ENCODE measurements around the gene SLC38A2. TPM values are rescaled to one million over a fixed set of nuclear protein-coding genes. Genes with fewer than 3 reads are reported as not detected.

The SLC38A2 gene
- total RNA-seq, 6 experiments from 2014 or later: 787 to 1,148 (median 975) TPM

- no peak for DNase-seq
- Mint-ChIP-seq H3K27me3 (ENCODE audit: insufficient read depth) (peaks cover 4% of the 10 kb centered on the region), H3K9me3 (no peaks in the 10 kb centered on the region), H3K36me3 (ENCODE audit: low read depth) (peaks cover 29% of the 10 kb centered on the region), H3K4me1 (ENCODE audit: low read depth) (peaks cover 91% of the 10 kb centered on the region), H3K4me3 (peak overlapping the region; percentile 76), H3K27ac (peak overlapping the region; percentile 80)
- no peak for TF ChIP-seq CTCF (IDR thresholded peaks at IDR 0.05)
Measured at GRCh38 chr12:46387670-46388069, 15.1 kb upstream of the SLC38A2 start.

GRCh38 chr12:46386877-46387629, 14.5 kb upstream of the SLC38A2 start:
- H3K27me3 Mint-ChIP-seq (ENCODE audit: insufficient read depth): peaks cover 4% of the 10 kb centered on the region
- peak overlapping the region; percentile 80 for H3K27ac Mint-ChIP-seq
- H3K36me3 Mint-ChIP-seq (ENCODE audit: low read depth): peaks cover 29% of the 10 kb centered on the region
- peak overlapping the region; percentile 76 for H3K4me3 Mint-ChIP-seq
- DNase-seq: no peak
- peaks cover 91% of the 10 kb centered on the region for H3K4me1 Mint-ChIP-seq (ENCODE audit: low read depth)
- no peaks in the 10 kb centered on the region for H3K9me3 Mint-ChIP-seq
- TF ChIP-seq CTCF (IDR thresholded peaks at IDR 0.05): no peak

- peak; percentile 93 for DNase-seq
- Mint-ChIP-seq H3K27me3 (ENCODE audit: insufficient read depth) (peaks cover 4% of the 10 kb centered on the region), H3K36me3 (ENCODE audit: low read depth) (peaks cover 25% of the 10 kb centered on the region), H3K4me3 (peak overlapping the region; percentile 30; the same call in 1 of the 2 replicates), H3K27ac (peak overlapping the region; percentile 80), H3K9me3 (no peaks in the 10 kb centered on the region), H3K4me1 (ENCODE audit: low read depth) (peaks cover 91% of the 10 kb centered on the region)
- TF ChIP-seq CTCF (IDR thresholded peaks at IDR 0.05): no peak
Measured at GRCh38 chr12:46386360-46386867, 13.8 kb upstream of the SLC38A2 start.

GRCh38 chr12:46385438-46385837, 12.9 kb upstream of the SLC38A2 start:
- Mint-ChIP-seq H3K9me3 (no peaks in the 10 kb centered on the region), H3K36me3 (ENCODE audit: low read depth) (peaks cover 21% of the 10 kb centered on the region), H3K27ac (peak overlapping the region; percentile 97), H3K4me1 (ENCODE audit: low read depth) (peaks cover 86% of the 10 kb centered on the region), H3K4me3 (peak overlapping the region; percentile 89), H3K27me3 (ENCODE audit: insufficient read depth) (peaks cover 4% of the 10 kb centered on the region)
- DNase-seq: no peak
- TF ChIP-seq CTCF (IDR thresholded peaks at IDR 0.05): no peak

GRCh38 chr12:46384451-46385309, 12.1 kb upstream of the SLC38A2 start:
- Mint-ChIP-seq H3K36me3 (ENCODE audit: low read depth) (peaks cover 27% of the 10 kb centered on the region), H3K27me3 (ENCODE audit: insufficient read depth) (peaks cover 4% of the 10 kb centered on the region), H3K4me1 (ENCODE audit: low read depth) (peaks cover 85% of the 10 kb centered on the region), H3K27ac (peak overlapping the region; percentile 97), H3K4me3 (peak overlapping the region; percentile 89), H3K9me3 (no peaks in the 10 kb centered on the region)
- no peak for TF ChIP-seq CTCF (IDR thresholded peaks at IDR 0.05)
- DNase-seq: no peak
